GM21515 (cell line): ENCODE measurements around the gene C1orf167.

Source experiments
- ATAC-seq: cut with Tn5 transposase; IDR thresholded peaks from one replicate; pipeline ENCODE4 v1.9.1; 2021; ENCODE audit not compliant: unreplicated experiment

C1orf167 gene, protein sequence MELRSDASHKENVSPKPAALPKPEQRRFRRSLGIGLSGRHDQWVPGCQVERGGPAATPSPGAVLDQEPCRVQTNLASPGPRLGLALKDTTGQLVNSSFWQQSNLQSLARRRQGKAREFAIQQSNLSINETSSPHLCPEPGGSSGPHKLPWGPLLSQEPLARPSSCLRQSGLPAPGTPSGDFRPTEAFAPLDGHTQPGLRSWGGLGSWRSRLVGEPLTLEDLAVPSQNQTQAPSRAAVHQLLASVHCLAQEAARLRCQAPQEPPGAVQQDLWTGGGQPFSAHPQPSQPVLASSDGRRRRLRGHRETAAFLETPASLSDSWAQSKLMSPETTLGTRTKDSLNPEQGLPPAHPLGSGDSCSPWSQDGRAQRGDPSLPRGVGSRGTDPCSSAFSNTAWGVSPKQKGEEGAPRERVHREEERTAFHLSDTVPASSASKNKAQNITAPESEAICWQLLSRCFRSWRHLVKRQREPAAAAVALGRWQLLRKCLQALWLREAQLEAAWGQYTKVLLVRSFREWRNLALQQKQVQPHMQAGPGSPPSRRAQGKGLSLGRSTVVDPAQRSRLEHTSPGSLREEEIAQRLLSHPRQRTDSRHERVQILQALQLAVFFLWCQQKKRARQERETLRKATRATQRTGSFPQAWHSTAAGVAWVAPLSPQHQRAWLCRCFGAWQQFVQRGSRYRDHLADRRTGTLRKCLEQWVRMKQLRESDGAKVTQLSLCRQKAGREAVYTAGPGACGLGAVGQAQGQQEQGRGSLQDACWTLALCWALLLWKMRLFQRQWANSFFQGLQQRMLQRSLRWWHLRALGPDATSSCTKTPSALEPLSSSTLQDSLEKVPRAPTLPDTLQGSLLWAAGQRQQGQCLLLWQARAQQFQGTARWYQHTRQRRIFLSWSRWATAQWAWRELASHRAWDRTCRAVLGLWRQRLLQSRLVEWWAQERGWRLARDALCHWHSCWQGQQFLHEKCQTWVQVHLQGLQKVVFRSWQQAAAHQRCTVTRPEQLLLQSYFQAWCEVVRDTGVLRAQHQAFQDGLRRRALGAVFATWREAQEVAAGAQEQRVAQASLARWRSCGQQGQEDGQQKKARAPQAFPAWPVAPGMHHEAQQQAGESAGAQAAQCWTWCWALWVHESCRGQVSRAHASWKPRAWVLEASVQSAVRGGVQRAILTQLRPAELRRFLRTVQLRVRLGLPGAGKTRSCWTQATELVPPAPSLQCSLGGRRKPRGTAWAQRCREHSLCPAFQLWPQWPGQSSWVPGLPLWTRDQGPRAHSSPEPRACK (N-terminal part only)

DNA sequence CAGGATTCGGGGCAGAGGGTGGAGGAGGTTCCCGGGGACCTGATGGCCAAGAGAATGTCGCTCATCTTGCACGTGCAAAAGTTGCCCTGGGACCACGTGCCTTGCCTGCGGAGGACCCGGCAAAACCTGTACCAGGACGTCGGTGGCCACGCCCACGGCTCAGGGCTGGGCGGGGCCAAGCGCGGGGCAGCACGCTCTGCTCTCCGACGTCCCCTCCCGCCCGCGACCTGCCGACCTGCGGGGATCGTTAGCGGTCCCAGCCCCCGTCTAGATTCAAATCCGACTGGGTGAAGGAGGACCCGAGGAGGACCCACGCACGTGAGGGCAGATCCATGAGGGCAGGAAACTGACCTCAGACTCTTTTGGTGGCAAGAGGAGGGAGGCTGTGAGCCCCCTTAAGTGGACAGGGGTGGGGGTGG, at the start of gene C1orf167:
Gene C1orf167 (plus strand): TSS at position 206 of the 419 bp plus-strand sequence. CDS start 2,208 bp downstream, outside the sequence.
- no peak for ATAC-seq

DNA sequence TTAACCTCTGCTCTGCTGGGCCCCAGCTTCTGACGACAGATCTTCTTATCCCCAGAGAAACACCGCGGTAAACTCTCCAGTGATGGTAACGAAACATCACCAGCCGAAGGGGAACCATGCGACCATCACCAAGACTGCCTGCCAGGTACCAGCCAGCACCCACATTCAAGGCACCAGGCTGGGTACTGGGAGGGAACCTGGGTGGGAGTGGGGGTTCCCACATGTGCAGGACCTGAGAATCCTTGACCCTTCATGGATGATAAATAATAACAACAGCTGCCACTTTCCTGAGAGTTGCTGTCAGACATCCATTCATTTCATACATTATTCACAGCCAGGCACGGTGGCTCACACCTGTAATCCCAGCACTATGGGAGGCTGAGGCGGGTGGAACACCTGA, 49.7 kb upstream of the C1orf167 start:
- ATAC-seq: no peak

DNA sequence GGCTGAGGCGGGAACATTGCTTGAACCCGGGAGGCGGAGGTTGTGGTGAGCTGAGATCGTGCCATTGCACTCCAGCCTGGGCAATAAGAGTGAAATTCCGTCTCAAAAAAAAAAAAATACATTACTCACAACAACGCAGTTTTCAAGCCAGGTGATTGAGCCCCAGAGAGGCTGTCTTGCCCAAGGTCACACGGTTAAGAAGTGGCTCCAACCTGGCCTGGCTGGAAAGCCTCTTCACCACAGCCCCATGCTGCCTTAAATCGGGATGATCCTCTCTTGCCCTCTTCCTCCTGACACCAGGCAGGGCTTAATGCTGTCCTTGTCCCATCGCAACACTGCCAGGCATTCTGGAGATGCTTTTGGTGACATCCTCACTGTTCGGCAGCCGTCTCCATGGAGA, 48.9 kb upstream of the C1orf167 start:
- no peak for ATAC-seq

DNA sequence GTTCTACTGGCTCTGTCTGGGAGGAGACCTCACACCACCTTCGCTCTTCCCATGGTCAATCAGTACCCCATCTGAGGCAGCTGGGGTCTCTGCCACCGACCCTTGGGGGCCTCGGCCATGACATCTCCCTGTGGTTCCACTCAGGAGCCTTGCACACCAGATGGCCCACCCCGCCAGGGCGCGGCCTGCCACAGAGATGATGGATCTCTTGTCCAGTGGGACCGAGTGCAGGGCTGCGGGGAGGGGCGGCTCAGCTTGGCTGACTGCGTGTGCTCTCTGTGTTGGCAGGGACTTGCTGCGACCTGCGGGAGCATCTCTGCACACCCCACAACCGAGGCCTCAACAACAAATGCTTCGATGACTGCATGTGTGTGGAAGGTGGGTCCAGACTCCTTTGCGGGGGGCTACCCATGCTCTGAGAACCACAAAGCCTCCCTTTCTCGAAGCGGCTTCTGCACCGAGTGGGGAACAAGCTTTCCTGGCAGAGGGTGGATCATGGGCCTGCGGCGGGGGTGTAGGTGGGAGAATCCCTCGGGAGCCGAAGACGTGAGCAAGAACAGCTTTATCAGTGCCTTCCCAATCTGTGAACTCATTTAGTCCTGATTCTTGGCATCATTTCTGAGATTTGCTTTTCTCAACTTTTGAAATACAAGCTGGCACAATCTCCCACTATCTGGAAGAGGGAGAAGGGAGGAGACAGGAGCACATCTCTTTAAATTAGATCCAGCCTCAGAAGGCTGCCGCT, 47.0 kb upstream of the C1orf167 start:
- ATAC-seq: no peak

DNA sequence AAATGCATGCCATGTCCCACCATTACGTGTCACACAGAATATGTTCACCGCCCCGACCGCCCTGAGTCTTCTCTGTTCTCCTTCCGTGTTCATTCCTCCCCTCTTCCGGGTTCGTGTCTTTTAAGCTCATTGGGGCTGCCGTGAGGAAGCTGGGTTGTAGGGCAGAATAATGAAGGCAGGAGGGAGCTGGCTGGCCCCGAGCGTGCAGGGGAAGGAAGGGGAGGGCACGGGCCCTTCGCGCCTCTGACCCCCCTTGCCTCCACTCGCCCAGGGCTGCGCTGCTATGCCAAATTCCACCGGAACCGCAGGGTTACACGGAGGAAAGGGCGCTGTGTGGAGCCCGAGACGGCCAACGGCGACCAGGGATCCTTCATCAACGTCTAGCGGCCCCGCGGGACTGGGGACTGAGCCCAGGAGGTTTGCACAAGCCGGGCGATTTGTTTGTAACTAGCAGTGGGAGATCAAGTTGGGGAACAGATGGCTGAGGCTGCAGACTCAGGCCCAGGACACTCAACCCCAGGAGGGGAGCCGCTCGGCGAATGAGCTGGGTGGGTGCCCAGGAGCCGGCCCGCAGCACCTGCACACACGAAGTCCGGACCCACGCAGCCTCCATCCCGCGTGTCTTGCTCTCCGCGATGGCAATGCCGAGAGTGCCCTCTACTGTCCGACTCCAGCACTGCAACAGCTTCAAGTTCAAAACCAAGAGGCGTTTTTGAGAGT, 42.5 kb upstream of the C1orf167 start:
- peak; percentile 51 for ATAC-seq

DNA sequence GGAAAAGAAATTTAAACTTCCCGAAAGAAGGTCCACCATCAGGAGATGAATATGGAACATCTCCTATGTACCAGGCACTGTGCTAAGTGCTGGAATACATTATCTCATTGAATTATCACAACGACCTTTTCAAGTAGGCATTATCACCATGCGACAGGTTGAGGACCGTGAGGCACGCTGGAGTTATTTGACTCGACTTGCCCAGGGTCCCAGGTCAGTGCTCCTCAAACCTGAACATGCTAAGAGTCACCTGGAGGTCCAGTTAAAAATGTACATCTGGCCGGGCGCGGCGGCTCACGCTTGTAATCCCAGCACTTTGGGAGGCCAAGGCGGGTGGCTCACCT, 42.0 kb upstream of the C1orf167 start:
- ATAC-seq: no peak

DNA sequence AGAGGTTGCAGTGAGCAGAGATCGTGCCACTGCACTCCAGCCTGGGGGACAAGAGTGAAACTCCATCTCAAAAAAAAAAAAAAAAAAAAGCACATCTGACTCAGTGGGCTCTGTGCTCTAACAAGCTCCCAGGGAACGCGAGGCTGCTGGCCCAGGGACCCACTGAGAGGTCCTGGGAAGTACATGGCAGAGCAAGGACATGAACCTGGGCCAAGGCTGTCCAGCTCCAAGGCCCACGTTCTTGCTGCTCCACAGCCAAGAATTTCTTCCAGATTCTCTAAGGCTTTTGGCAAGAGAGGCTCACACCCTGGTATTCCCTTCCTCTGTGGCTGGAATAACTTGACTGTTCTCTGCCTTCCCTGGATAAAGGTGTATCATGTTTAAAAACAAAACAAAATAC, 41.5 kb upstream of the C1orf167 start:
- no peak for ATAC-seq

DNA sequence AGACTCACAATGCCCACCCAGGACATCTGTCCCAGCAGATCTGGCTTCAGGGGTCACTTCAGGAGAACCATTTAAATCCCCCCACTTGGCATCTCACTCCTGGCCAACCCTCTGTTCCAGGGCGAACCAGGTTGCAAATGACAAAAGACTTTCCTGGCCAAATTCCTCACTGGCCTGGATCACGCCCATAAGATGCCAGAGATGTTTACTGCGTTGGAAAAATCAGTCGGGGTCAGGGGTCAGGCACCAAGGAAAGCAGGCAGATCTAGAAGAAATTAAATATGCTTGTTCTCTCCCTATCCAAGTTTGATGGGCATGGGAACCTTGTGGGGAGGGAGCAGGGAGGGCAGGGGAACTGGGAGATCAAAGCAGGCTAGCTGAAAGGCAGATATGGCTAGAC, 40.7 kb upstream of the C1orf167 start:
- no peak for ATAC-seq

DNA sequence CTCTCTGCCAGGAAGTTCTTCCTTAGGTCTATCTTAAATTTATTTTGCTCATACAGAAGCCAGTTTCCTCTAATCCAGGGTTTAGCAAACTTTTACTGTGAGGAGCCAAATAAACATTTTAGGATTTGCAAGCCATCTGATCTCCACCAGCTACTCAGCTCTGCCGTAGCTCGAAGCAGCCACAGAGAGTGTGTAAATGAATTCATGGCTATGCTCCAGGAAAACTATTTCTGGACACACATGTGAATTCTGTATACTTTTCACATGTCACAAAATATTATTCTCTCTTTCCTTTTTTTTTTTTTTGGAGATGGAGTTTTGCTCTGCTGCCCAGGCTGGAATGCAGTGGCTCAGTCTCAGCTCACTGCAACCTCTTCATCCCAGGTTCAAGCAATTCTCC, 39.5 kb upstream of the C1orf167 start:
- no peak for ATAC-seq

DNA sequence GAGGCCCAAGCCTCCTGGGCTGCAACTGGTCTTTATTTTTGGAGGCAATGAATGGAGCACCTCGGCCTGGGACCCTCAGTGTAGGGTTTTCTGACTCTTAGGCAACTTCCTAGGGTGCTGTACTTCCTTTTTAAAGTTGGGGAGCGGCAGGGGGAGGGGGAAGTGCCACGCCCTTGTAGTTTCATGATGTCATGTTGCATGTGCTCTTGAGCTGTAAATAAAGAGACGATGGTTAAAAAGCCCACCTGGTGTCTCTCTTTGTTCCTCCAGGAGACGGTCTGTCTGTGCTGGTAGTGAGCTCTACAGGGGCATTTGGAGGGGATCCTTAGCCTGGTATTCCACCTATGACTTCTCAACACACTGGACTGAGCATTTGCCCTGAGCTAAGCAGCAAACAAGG, 36.4 kb upstream of the C1orf167 start:
- no peak for ATAC-seq

DNA sequence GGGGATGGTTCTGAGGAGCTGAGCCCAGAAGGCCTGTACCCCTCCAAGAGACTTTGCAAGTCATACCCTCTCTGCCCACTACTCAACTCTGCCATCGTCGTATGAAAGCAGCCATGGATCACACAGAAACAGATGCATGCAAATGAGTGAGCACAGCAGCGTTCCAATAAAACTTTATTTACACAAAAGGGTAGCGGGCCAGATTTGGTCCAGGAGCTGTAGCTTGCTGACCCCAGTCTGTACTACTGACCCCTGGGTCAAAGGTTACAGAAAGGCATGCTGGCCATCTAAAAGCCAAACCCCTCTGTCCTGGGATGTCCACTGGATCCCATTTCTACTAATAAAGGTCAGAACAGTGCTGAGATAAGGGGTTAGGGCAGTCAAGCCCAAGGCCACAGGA, 34.9 kb upstream of the C1orf167 start:
- no peak for ATAC-seq

DNA sequence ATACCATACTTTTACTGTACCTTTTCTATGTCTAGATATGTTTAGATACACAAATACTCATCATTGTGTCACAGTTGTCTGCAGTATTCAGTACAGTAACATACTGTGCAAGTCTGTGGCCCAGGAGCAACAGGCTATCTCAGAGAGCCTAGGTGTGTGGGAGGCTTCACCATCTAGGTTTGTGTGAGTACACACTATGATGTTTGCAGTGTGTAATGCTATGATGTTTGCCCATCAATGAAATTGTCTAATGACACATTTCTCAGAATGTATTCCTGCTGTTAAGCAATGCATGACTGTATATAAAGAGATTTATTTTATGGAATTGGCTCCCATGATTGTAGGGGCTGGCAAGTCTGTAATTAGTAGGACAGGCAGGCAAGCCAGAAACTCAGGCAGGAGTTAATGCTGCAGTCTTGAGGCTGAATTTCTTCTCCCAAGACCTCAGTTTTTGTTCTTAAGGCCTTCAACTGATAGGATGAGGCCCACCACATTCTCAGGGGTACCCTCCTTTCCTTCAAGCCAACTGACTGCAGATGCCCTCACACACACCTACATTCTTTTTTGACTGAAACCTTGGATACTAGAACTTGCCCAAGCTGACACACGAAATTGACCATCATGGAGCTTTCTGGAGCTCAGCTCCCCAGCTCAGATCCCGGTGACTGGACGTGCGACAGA, 33.7 kb upstream of the C1orf167 start:
- no peak for ATAC-seq

DNA sequence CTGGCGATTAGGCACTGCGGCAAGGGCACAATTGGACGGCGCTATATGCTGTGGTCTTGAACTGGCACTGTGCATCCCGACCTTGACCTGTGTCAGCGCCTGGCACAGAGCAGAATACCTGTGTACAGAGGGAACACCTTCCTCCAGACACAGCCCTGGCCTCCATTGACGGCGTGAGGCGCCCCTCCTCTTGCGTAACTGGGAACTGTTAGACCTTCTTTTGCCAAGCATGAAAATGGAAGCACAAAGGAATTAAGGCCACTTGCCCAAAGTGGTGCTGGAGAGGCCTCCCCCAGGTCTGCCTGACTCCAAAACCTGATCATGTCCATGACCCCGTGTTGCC, 32.9 kb upstream of the C1orf167 start:
- no peak for ATAC-seq

DNA sequence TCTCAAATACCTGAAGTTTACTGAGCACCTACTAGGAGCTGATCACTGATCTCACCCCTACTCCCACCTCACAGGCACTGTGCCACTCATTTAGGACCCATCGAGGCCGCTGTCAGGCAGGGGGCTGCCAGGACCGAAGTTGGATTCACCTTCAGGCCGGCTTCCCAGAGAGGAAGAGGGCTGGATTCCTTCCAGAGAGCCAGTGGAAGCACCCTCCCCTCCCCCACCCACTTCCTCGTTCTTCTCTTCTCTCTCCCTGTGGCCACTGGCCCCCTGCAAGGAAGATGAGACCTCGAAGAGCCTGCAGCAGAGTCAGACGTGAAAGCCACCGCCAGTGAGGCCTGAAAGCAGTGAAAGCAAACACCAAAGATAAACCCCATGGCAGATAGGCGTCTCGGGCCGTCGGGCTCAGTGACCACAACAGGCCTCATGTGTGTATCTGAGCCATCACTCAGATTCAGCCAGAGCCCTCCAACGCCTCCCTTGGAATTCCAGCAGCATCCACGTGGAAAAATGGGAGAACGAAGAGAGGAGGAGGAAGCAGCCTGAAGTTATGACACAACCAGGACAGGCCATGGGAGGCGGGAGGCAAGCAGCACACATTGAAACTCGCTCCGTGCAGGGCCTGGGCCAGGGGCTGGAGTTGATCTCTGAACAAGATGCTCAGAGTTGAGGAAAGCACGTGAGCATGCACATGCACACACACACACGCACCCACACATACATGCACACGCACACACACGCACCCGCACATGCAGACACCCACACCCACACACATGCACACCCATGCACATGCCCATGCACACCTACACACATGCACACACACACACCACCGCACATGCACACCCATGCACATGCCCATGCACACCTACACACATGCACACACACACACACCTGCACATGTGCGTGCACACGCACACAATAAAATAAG, 32.2 kb upstream of the C1orf167 start:
- no peak for ATAC-seq

DNA sequence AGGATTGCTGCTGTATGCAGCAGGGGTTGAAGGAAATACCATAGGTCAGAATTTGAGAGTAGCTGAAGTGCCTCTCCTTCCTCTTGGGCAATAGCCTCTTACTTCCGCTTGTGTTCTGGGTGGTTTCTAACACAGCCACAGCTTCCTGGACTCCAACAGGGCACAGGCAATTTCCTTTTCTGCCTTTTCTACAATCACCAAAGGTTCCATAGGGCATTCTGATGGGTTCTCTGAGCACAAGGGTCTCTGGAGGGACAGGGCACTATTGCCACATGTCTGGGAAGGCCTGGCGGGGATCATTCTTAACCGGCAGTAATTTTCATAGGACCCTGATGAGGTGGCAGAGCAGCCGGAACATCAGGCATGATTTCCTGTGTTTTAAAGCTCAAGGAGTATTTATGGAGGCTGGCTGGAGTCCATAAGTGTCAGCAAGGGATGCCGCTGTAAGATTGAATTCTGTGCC, 31.5 kb upstream of the C1orf167 start:
- no peak for ATAC-seq

DNA sequence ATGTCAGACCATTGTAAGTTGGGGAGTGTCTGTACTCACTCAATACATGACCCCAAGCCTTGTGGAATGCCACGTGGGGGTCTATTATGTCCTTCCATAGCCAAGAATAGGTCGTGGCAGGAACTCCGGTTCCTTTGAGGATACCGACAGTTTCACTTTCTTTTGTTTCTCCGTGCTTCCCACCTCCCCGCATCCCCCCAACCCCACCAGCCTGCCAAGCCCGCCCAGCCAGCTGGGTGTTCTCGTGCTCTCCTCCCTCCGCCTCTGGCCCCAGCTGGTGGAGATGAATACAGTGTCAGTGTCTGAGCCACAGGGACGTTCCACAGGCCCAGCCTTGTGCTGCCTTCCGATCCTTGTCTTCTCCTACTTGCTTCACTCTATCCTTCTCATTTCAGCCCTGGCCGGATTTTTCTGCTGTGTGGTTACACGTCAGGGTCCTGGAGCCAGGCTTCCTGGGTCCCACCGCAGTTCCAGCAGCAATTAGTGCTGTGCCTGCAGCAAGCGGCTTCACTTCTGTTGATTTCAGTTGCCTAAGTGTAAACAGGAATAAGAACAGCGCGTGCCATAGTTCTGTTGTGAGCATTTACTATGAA, 30.2 kb upstream of the C1orf167 start:
- no peak for ATAC-seq

DNA sequence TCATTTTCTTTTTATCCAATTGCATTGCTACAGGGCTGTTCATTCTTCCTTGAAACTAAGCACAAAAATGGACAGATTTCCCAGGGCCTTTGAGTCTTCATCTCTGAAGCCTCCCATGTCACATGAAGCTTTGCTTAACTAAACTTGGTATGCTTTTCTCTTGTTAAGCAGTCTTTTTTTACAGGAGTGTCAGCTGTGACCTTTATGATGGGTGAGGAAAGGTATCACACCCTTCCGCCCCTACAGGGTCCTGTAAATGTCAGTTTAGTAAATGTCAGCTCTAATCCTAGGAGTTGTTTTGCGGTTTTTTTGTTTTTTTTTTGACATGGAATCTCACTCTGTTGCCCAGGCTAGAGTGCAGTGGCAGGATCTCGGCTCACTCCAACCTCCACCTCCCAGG, 28.7 kb upstream of the C1orf167 start:
- ATAC-seq: no peak

DNA sequence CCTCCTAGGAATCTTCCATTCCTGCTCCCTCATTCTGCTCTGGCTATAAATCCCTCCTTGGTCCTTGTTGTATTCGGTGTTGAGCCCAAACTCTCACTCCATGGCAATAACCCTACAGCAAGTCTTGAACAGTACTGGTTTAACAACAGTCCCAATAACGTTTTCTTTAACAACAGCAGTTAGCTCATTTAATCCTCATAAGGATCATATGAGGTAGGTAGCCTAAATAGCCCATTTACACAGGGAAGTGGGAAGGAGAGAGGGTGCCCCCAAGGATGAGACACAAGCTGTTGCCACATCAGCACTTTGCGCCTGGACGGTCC, 26.5 kb upstream of the C1orf167 start:
- ATAC-seq: peak; percentile 12
